A549 (cell line): ENCODE data around the gene KRT16. TPM values are rescaled to one million over a fixed set of nuclear protein-coding genes. Genes with fewer than 3 reads are reported as not detected.
A peak's percentile ranks its signal among the peaks of the same experiment; 100 is the strongest.
"Not testable (repeated sequence)": the region's sequence is repeated elsewhere in the genome, so short reads cannot be mapped to it uniquely, and the experiment has no call there.

Experiments
- ATAC-seq, 2 experiments: fragments of 200-7000 bp in 1 of 2; fragments of >200 bp in 1 of 2; cut with Nextera tagmentation in 1 of 2; cut with Tn5 transposase in 1 of 2; 3 replicates each; pipeline versions ENCODE4 v1.8.0 to v1.9.1; 2018 to 2020; ENCODE audit warnings: mild to moderate bottlenecking in 1 of 2, moderate library complexity in 1 of 2
- CTCF ChIA-PET: fragments of 300-600 bp; sonication (Branson Sonifier 250); formaldehyde crosslinking; extraction: SDS; loops from one replicate; lab custom pipeline; 2021; ENCODE audit warnings: antibody characterized with exemption, inconsistent platforms; lab: Yijun Ruan, JAX
- POLR2A ChIA-PET: fragments of 350-600 bp; formaldehyde crosslinking; extraction: SDS; loops from one replicate; lab custom pipeline; 2021; ENCODE audit warnings: antibody characterized with exemption, inconsistent platforms; lab: Yijun Ruan, JAX
- DNase-seq, 2 experiments: peaks; one replicate each; pipeline versions ENCODE4 v3.0.0 to v3.0.0-alpha.2; 2011 to 2016; ENCODE audit warnings: low read depth in 1 of 2, low spot score in 1 of 2
- FAIRE-seq: peaks from 2 replicates; lab custom pipeline; 2011; peaks lifted over from hg19 to GRCh38; lab: Jason Lieb, UNC
- H3K27ac ChIP-seq, 2 experiments: fragments of >200 bp; sonication (Bioruptor Twin); formaldehyde crosslinking; 3 replicates each; pipeline ENCODE4 v1.5.1; 2016 to 2017
- H3K4me1 ChIP-seq: fragments of >200 bp; sonication (Bioruptor Twin); formaldehyde crosslinking; 3 replicates; pipeline ENCODE4 v1.6.1; 2016
- H3K4me2 ChIP-seq: fragments of >200 bp; sonication (Bioruptor Twin); formaldehyde crosslinking; 3 replicates; pipeline ENCODE4 v1.6.1; 2016
- H3K4me3 ChIP-seq: fragments of >200 bp; sonication (Bioruptor Twin); formaldehyde crosslinking; 3 replicates; pipeline ENCODE4 v1.5.1; 2016
- H3K9me3 ChIP-seq: fragments of >200 bp; sonication (Bioruptor Twin); formaldehyde crosslinking; 3 replicates; pipeline ENCODE4 v1.6.1; 2016
- BHLHE40 ChIP-seq: IDR thresholded peaks from 2 replicates; pipeline ENCODE4 v1.6.1; 2012; ENCODE audit warnings: low read depth, low read length, inconsistent platforms
- CBX8 ChIP-seq: fragments of 200-600 bp; sonication (generic); IDR thresholded peaks from 2 replicates; pipeline ENCODE4 v1.6.1; 2016
- CTCF ChIP-seq: fragments of >200 bp; sonication (Bioruptor Twin); formaldehyde crosslinking; IDR thresholded peaks from 3 replicates; pipeline ENCODE4 v1.5.1; 2016
- EHMT2 ChIP-seq: fragments of 200-600 bp; sonication (generic); IDR thresholded peaks from 2 replicates; pipeline ENCODE4 v1.6.1; 2016; ENCODE audit warnings: antibody characterized with exemption, low read depth, mild to moderate bottlenecking, moderate library complexity
- MAFK ChIP-seq: fragments of 450-650 bp; IDR thresholded peaks from 2 replicates; pipeline ENCODE4 v1.6.1; 2014; ENCODE audit not compliant: partially characterized antibody
- MAX ChIP-seq: IDR thresholded peaks from 2 replicates; pipeline ENCODE4 v1.6.1; 2012
- RAD21 ChIP-seq, 2 experiments: fragments of >200 bp in 1 of 2; sonication (Bioruptor Twin) in 1 of 2; formaldehyde crosslinking in 1 of 2; IDR thresholded peaks in 1 of 2; conservative IDR thresholded peaks in 1 of 2; 2 replicates in 1 of 2; 3 replicates in 1 of 2; pipeline ENCODE4 v1.6.1; 2012 to 2018; ENCODE audit warnings: inconsistent platforms in 1 of 2
- SMC3 ChIP-seq: fragments of >200 bp; sonication (Bioruptor Twin); formaldehyde crosslinking; IDR thresholded peaks from 3 replicates; pipeline ENCODE4 v1.6.1; 2018; ENCODE audit warnings: inconsistent platforms
- USF2 ChIP-seq: fragments of 450-650 bp; IDR thresholded peaks from 2 replicates; pipeline ENCODE4 v1.6.1; 2014; ENCODE audit warnings: antibody characterized with exemption
- ZNF302 ChIP-seq: fragments of 250-450 bp; sonication (Bioruptor Pico); IDR thresholded peaks from 2 replicates; pipeline ENCODE4 v1.9.0; 2021; ENCODE audit warnings: inconsistent platforms, mild to moderate bottlenecking, moderate library complexity
- WGBS: methylation state at CpG from one replicate; pipeline ENCODE4 v1.1.6; 2017; ENCODE audit errors: missing lambda C conversion rate; 5-methylcytosine and 5-hydroxymethylcytosine counted together
- polyA plus RNA-seq, 4 experiments: library from polyadenylated mRNA; depleted of rRNA in 3 of 4; stranded (reverse); fragments of >200 nt; fragmentation: RNase III in 1 of 4; extraction: RNeasy Plus Mini Kit Qiagen cat#74134 plus additional on column Dnase treatment in 1 of 4; gene quantifications; 2 replicates in 3 of 4; 3 replicates in 1 of 4; pipeline ENCODE4 v1.2.3, GENCODE V29; 2011 to 2017

Gene KRT16
- polyA plus RNA-seq, 2 of the 4 experiments (the other 2 are of a cell fraction): 0.28 TPM; not detected in 1

- H3K4me3 ChIP-seq: no peak overlapping the region; the same call in 2 of the 3 replicates
- H3K4me2 ChIP-seq: peak overlapping the region; percentile 70
- FAIRE-seq (peak; percentile 76), DNase-seq (peak; percentile 87 to 98), ATAC-seq (peak; percentile 88 to 96)
- H3K9me3 ChIP-seq: no peaks in the 10 kb centered on the region
- peaks cover 6% of the 10 kb centered on the region for H3K4me1 ChIP-seq
- POLR2A ChIA-PET: interaction anchor here (0.6 to 1.0 kb wide), 4 partner anchors 30 to 109 kb away, joined by 3 to 7 read pairs (median 4); partner anchors contain the start of gene EIF1
- TF ChIP-seq CTCF (peak; percentile 69), MAX (peak; percentile 52; the same call in 1 of the 2 replicates), CBX8 (no peak), EHMT2 (no peak), SMC3 (peak; percentile 67), RAD21 (conservative IDR thresholded peaks at IDR 0.05 in 1 of 2, IDR thresholded peaks at IDR 0.05 in 1 of 2) (peak; percentile 64 to 81), USF2 (peak; percentile 77)
- TF ChIP-seq, all 56 proteins: peak for 5
- WGBS: 42% methylated on average over 18 of the region's 18 CpGs
- peak overlapping the region; percentile 25 to 37; a peak in 3 of 6 replicates for H3K27ac ChIP-seq
- CTCF ChIA-PET: interaction anchor here (0.6 to 3.1 kb wide), 27 partner anchors 8 to 825 kb away, joined by 3 to 44 read pairs (median 5); partner anchors contain the start of gene KRT35
Observed at GRCh38 chr17:41579484-41580243, 32.9 kb downstream of the KRT16 start.

- Histone ChIP-seq H3K27ac (no peak overlapping the region), H3K4me2 (peak overlapping the region; percentile 70), H3K4me3 (no peak overlapping the region; the same call in 2 of the 3 replicates), H3K4me1 (peaks cover 6% of the 10 kb centered on the region), H3K9me3 (no peaks in the 10 kb centered on the region)
- TF ChIP-seq USF2: no peak
- 58% methylated on average over 5 of the region's 5 CpGs for WGBS
- no peak for DNase-seq
- POLR2A ChIA-PET: interaction anchor here (0.6 to 1.0 kb wide), 4 partner anchors 29 to 110 kb away, joined by 3 to 7 read pairs (median 4); partner anchors contain the start of gene EIF1
- CTCF ChIA-PET: interaction anchor here (0.6 to 3.1 kb wide), 23 partner anchors 9 to 825 kb away, joined by 3 to 44 read pairs (median 5); partner anchors contain the start of genes KRT17 and KRT35
- peak in 1 of 2 experiments; percentile 16; a peak in 3 of 6 replicates for ATAC-seq
- FAIRE-seq: no peak
Observed at GRCh38 chr17:41578971-41579370, 33.6 kb downstream of the KRT16 start.

GRCh38 chr17:41578538-41578937 lies 34.0 kb downstream of the KRT16 start:
- no peak for DNase-seq
- no peak for ATAC-seq
- Histone ChIP-seq H3K27ac (no peak overlapping the region), H3K9me3 (no peaks in the 10 kb centered on the region)
- POLR2A ChIA-PET: no interaction called here
- no peak for TF ChIP-seq BHLHE40
- TF ChIP-seq SMC3: no peak
- no peak for TF ChIP-seq ZNF302 (CRISPR knock-in tag)
- TF ChIP-seq, all 56 proteins: peak for 0
- H3K4me1 ChIP-seq: peaks cover 6% of the 10 kb centered on the region
- FAIRE-seq: no peak
- no peak overlapping the region for H3K4me2 ChIP-seq
- CTCF ChIA-PET: interaction anchor here (0.6 to 3.1 kb wide), 21 partner anchors 9 to 1789 kb away, joined by 3 to 44 read pairs (median 5); partner anchors contain the start of genes KRT17 and KRT35
- WGBS: 79% methylated on average over 1 of the region's 1 CpG
- no peak overlapping the region for H3K4me3 ChIP-seq

GRCh38 chr17:41576740-41577139 lies 35.8 kb downstream of the KRT16 start:
- H3K27ac ChIP-seq, H3K4me3 ChIP-seq, FAIRE-seq, ATAC-seq, H3K4me2 ChIP-seq, POLR2A ChIA-PET, DNase-seq, H3K4me1 ChIP-seq, H3K9me3 ChIP-seq: not testable (repeated sequence)
- WGBS: 51% methylated on average over 4 of the region's 4 CpGs
- peak; percentile 57 for TF ChIP-seq MAFK
- CTCF ChIA-PET: interaction anchor here (1.1 to 21.0 kb wide), 6 partner anchors 10 to 667 kb away, joined by 3 to 353 read pairs (median 6); partner anchors contain the start of gene KRT14
